Right lobe of liver (tissue), 6 donors: Measurements from ENCODE around the gene IGFBP1. TPM values are rescaled to one million over a fixed set of nuclear protein-coding genes. Genes with fewer than 3 reads are reported as not detected.
A peak's percentile ranks its signal among the peaks of the same experiment; 100 is the strongest.

ENCODE experiments used
- ATAC-seq, 4 donors: fragments of 200-7000 bp; cut with Tn5 transposase; one replicate each; pipeline ENCODE4 v1.9.1; 2020; ENCODE audit warnings: mild to moderate bottlenecking in 4 of 4, moderate library complexity in 4 of 4
- DNase-seq, 3 donors: peaks; one replicate each; pipeline ENCODE4 v3.0.0-alpha.2; 2020
- H3K27ac ChIP-seq, 3 donors: fragments of 200-600 bp; one replicate each; pipeline ENCODE4 v1.8.0; 2022
- H3K27me3 ChIP-seq, 2 donors: fragments of 200-600 bp; one replicate each; pipeline ENCODE4 v1.8.0; 2022
- H3K36me3 ChIP-seq, 4 donors: fragments of 200-600 bp; sonication (generic) in 1 of 4; one replicate each; pipeline versions ENCODE4 v1.5.1 to v1.8.0; 2017 to 2022; ENCODE audit warnings: control low read depth in 1 of 4
- H3K4me1 ChIP-seq, 4 donors: fragments of 200-600 bp; sonication (generic) in 1 of 4; one replicate each; pipeline versions ENCODE4 v1.5.1 to v1.8.0; 2017 to 2022; ENCODE audit warnings: control low read depth in 1 of 4
- H3K4me3 ChIP-seq, 3 donors: fragments of 200-600 bp; one replicate each; pipeline ENCODE4 v1.8.0; 2022
- H3K9me3 ChIP-seq, 4 donors: fragments of 200-600 bp; sonication (generic) in 1 of 4; one replicate each; pipeline versions ENCODE4 v1.5.1 to v1.8.0; 2017 to 2022; ENCODE audit warnings: control low read depth in 1 of 4
- CTCF ChIP-seq, 4 donors: fragments of 200-600 bp in 3 of 4; fragments of 450-650 bp in 1 of 4; IDR thresholded peaks; one replicate each; pipeline versions ENCODE4 v1.5.1 to v1.8.0; 2016 to 2022; ENCODE audit warnings: antibody characterized with exemption in 4 of 4, mild to moderate bottlenecking in 2 of 4
- POLR2A ChIP-seq: fragments of 450-650 bp; IDR thresholded peaks from one replicate; pipeline ENCODE4 v1.6.1; 2017; ENCODE audit warnings: antibody characterized with exemption, mild to moderate bottlenecking
- WGBS: methylation state at CpG from one replicate; pipeline ENCODE4 v1.1.6; 2018; ENCODE audit warnings: low coverage, low lambda C conversion rate; ENCODE audit not compliant: insufficient coverage; ENCODE audit errors: missing lambda C conversion rate; 5-methylcytosine and 5-hydroxymethylcytosine counted together
- intact Hi-C, 2 donors: fragments of 100-400 bp; cut with DNase I; formaldehyde crosslinking; loops; one replicate each; pipeline versions ENCODE4 v1.11.2 to v1.14.1; 2022
- total RNA-seq, 6 experiments: library from RNA; depleted of rRNA in 2 of 6; stranded (reverse); fragments of >200 nt in 2 of 6; fragmentation: NEBNext Ultra II Directional in 3 of 6; extraction: Animal tissue kit (Norgen Biotek cat#: 25700) in 3 of 6; gene quantifications; one replicate each; pipeline versions ENCODE4 v1.1.0 to v1.2.4, GENCODE V29; 2016 to 2023
- donor health status: DM: no; HTN: yes; CAD: no.
- donor health status: DM: no; HTN: no; CAD: no.
- donor health status: DM: no; HTN: no; CAD: no.
- donor health status: DM: no; HTN: yes; CAD: no.
- donor health status: DM: no; HTN: yes; CAD: no.

The IGFBP1 gene
- total RNA-seq, 6 experiments from 2014 or later = 7.7 to 566 (median 283) TPM

GRCh38 chr7:45922810-45923209 is 34.5 kb downstream of the IGFBP1 start:
- Histone ChIP-seq H3K4me3 (peak overlapping the region; percentile 16 to 59 (median 31)), H3K27me3 (no peaks in the 10 kb centered on the region), H3K9me3 (no peaks in the 10 kb centered on the region), H3K4me1 (peaks cover 0 to 23% (median 3%) of the 10 kb centered on the region in 4 donors), H3K36me3 (no peaks in the 10 kb centered on the region), H3K27ac (peak overlapping the region; percentile 24 to 46 (median 39))
- no peak for DNase-seq
- peak in 1 of 4 donors; percentile 26 for ATAC-seq
- intact Hi-C loops = loop anchor here in 1 of 2 donors (5.0 kb wide), 1 partner anchor 429 kb away; no protein-coding TSS in a partner anchor
- TF ChIP-seq POLR2A = no peak
- no peak for TF ChIP-seq CTCF (IDR thresholded peaks at IDR 0.05)
- under 1% methylated on average over 11 of the region's 11 CpGs for WGBS

GRCh38 chr7:45923290-45923689 is 35.0 kb downstream of the IGFBP1 start:
- intact Hi-C loops = loop anchor here in 1 of 2 donors (5.0 kb wide), 1 partner anchor 429 kb away; no protein-coding TSS in a partner anchor
- peak; percentile 70 to 79 (median 74) for DNase-seq
- Histone ChIP-seq H3K27ac (peak overlapping the region in 1 of 3 donors; percentile 39), H3K36me3 (no peaks in the 10 kb centered on the region), H3K27me3 (no peaks in the 10 kb centered on the region), H3K4me3 (peak overlapping the region in 1 of 3 donors; percentile 59), H3K9me3 (no peaks in the 10 kb centered on the region), H3K4me1 (peaks cover 0 to 23% (median 2%) of the 10 kb centered on the region in 4 donors)
- 10% methylated on average over 9 of the region's 9 CpGs for WGBS
- peak; percentile 44 to 62 (median 58) for ATAC-seq
- no peak for TF ChIP-seq POLR2A
- peak; percentile 76 to 94 (median 88) for TF ChIP-seq CTCF (IDR thresholded peaks at IDR 0.05)

- WGBS = 63% methylated on average over 6 of the region's 6 CpGs
- Histone ChIP-seq H3K27me3 (no peaks in the 10 kb centered on the region), H3K4me1 (peaks cover 0 to 23% (median 2%) of the 10 kb centered on the region in 4 donors), H3K27ac (no peak overlapping the region), H3K36me3 (no peaks in the 10 kb centered on the region), H3K9me3 (no peaks in the 10 kb centered on the region), H3K4me3 (no peak overlapping the region)
- TF ChIP-seq CTCF (IDR thresholded peaks at IDR 0.05) = no peak
- TF ChIP-seq POLR2A = no peak
- ATAC-seq = no peak
- intact Hi-C loops = loop anchor here in 1 of 2 donors (5.0 kb wide), 1 partner anchor 428 kb away; no protein-coding TSS in a partner anchor
- no peak for DNase-seq
These were observed 35.5 kb downstream of the IGFBP1 start for GRCh38 chr7:45923818-45924217.

GRCh38 chr7:45924283-45924682 is 36.0 kb downstream of the IGFBP1 start:
- intact Hi-C loops = loop anchor here in 1 of 2 donors (5.0 kb wide), 1 partner anchor 428 kb away; no protein-coding TSS in a partner anchor
- no peaks in the 10 kb centered on the region for H3K9me3 ChIP-seq
- peaks cover 0 to 23% (median 2%) of the 10 kb centered on the region in 4 donors for H3K4me1 ChIP-seq
- TF ChIP-seq POLR2A (no peak), CTCF (IDR thresholded peaks at IDR 0.05) (no peak)
- H3K27me3 ChIP-seq = no peaks in the 10 kb centered on the region
- H3K27ac ChIP-seq = no peak overlapping the region
- H3K36me3 ChIP-seq = no peaks in the 10 kb centered on the region
- 53% methylated on average over 3 of the region's 5 CpGs for WGBS
- DNase-seq (peak in 1 of 3 donors; percentile 41), ATAC-seq (peak in 1 of 4 donors; percentile 65)
- H3K4me3 ChIP-seq = no peak overlapping the region
